Loucy (cell line): ENCODE data around the gene IDH1.

Experiments used
- H2AFZ ChIP-seq: fragments of 200-600 bp; sonication (generic); 2 replicates; pipeline ENCODE4 v1.6.0; 2016; ENCODE audit warnings: antibody characterized with exemption, mild to moderate bottlenecking, low read length, moderate library complexity
- H3F3A ChIP-seq: fragments of 200-600 bp; 2 replicates; pipeline ENCODE4 v1.6.0; 2016; ENCODE audit warnings: antibody characterized with exemption, low read depth, mild to moderate bottlenecking
- H3K27me3 ChIP-seq: fragments of 200-600 bp; sonication (generic); 2 replicates; pipeline ENCODE4 v1.6.1; 2014; ENCODE audit warnings: low read length, mild to moderate bottlenecking; ENCODE audit not compliant: insufficient read depth, poor library complexity, severe bottlenecking
- H3K36me3 ChIP-seq: fragments of 200-600 bp; sonication (generic); 2 replicates; pipeline ENCODE4 v1.6.1; 2016; ENCODE audit warnings: low read length; ENCODE audit not compliant: insufficient read depth
- H3K4me1 ChIP-seq: fragments of 200-600 bp; sonication (generic); 2 replicates; pipeline ENCODE4 v1.5.1; 2014; ENCODE audit warnings: low read length, mild to moderate bottlenecking; ENCODE audit not compliant: insufficient read depth, poor library complexity, severe bottlenecking
- H3K4me2 ChIP-seq: fragments of 200-600 bp; sonication (generic); 2 replicates; pipeline ENCODE4 v1.6.0; 2014; ENCODE audit warnings: antibody characterized with exemption, low read length, low read depth, mild to moderate bottlenecking; ENCODE audit not compliant: poor library complexity, severe bottlenecking
- H3K4me3 ChIP-seq: fragments of 200-600 bp; sonication (generic); 2 replicates; pipeline ENCODE4 v1.5.1; 2014; ENCODE audit warnings: low read length, mild to moderate bottlenecking, mixed read lengths; ENCODE audit not compliant: poor library complexity, severe bottlenecking
- H3K79me2 ChIP-seq: fragments of 200-600 bp; sonication (generic); 2 replicates; pipeline ENCODE4 v1.6.1; 2014; ENCODE audit warnings: low read length; ENCODE audit not compliant: insufficient read depth
- H3K9ac ChIP-seq: fragments of 200-600 bp; sonication (generic); 2 replicates; pipeline ENCODE4 v1.6.0; 2014; ENCODE audit warnings: mild to moderate bottlenecking, low read depth, low read length, moderate library complexity; ENCODE audit not compliant: poor library complexity, severe bottlenecking
- H3K9me2 ChIP-seq: fragments of 200-600 bp; sonication (generic); replicated peaks from 2 replicates; pipeline ENCODE4 v1.6.1; 2016; ENCODE audit warnings: low read depth, low read length, mixed read lengths
- H3K9me3 ChIP-seq: fragments of 200-600 bp; sonication (generic); 2 replicates; pipeline ENCODE4 v1.6.1; 2014; ENCODE audit warnings: mild to moderate bottlenecking, antibody characterized with exemption, low read length, low read depth; ENCODE audit not compliant: insufficient read depth
- H4K20me1 ChIP-seq: fragments of 200-600 bp; sonication (generic); 2 replicates; pipeline ENCODE4 v1.6.0; 2014; ENCODE audit warnings: antibody characterized with exemption, low read length, mild to moderate bottlenecking; ENCODE audit not compliant: insufficient read depth, poor library complexity, severe bottlenecking
- CTCF ChIP-seq: fragments of 200-600 bp; sonication (generic); conservative IDR thresholded peaks from 2 replicates; pipeline ENCODE4 v1.5.1; 2014; ENCODE audit warnings: mild to moderate bottlenecking, antibody characterized with exemption, low read length
- EZH2phosphoT487 ChIP-seq: fragments of 200-600 bp; IDR thresholded peaks from 2 replicates; pipeline ENCODE4 v1.6.1; 2018; ENCODE audit warnings: antibody characterized with exemption, mild to moderate bottlenecking, moderate library complexity, borderline replicate concordance

IDH1 gene

DNA sequence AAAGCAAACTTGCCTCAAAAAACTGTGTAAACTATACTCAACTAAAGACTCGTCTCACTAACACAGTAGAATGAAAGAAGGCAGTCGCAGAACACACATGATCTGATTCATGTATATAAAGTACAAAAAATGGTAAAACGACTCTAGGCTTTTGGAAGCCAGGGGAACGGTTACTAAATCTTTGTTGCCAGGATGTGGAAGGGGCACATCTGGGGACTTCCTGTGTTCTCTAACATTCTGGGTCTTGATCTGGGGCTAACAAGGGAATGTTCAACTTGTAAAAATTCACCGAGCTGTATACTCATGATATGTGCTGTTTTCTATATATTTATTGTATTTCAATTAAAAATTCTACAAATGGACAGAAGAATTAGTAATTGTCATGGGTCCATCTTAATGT is 50.7 kb downstream of the IDH1 start:
- H3K4me2 ChIP-seq, result peak overlapping the region; percentile 9
- no peaks in the 10 kb centered on the region for H3K27me3 ChIP-seq
- H2AFZ ChIP-seq, result no peak overlapping the region
- no peak overlapping the region for H3K9ac ChIP-seq
- H3F3A ChIP-seq, result no peaks in the 10 kb centered on the region
- H3K36me3 ChIP-seq, result no peaks in the 10 kb centered on the region
- TF ChIP-seq EZH2phosphoT487 (no peak), CTCF (no peak)
- H3K9me3 ChIP-seq, result no peaks in the 10 kb centered on the region
- H3K4me3 ChIP-seq, result no peak overlapping the region
- no peaks in the 10 kb centered on the region for H4K20me1 ChIP-seq
- H3K4me1 ChIP-seq, result peaks cover 7% of the 10 kb centered on the region
- H3K79me2 ChIP-seq, result no peaks in the 10 kb centered on the region
- H3K9me2 ChIP-seq, result no peaks in the 10 kb centered on the region

DNA sequence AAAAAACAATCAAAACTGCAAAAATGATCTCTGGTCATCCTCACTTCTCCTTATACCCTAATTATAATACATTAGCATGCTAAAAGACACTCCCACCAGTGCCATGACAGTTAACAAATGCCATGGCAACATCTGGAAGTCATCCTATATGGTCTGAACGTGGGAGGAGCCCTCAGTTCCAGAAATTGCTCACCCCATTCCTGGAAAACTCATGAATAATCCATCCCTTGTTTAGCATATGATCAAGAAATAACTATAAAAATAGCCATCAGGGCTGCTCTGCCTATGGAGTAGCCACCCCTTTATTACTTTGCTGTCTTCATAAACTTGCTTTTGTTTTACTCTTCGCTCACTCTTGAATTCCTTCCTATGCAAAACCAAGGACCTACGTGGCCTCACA is 59.3 kb downstream of the IDH1 start:
- Histone ChIP-seq H3F3A (no peaks in the 10 kb centered on the region), H3K79me2 (no peaks in the 10 kb centered on the region), H3K9me3 (no peaks in the 10 kb centered on the region), H3K9me2 (no peaks in the 10 kb centered on the region), H3K36me3 (no peaks in the 10 kb centered on the region), H3K4me2 (no peak overlapping the region), H3K4me1 (no peaks in the 10 kb centered on the region), H4K20me1 (no peaks in the 10 kb centered on the region), H3K4me3 (no peak overlapping the region), H3K27me3 (no peaks in the 10 kb centered on the region), H2AFZ (no peak overlapping the region), H3K9ac (no peak overlapping the region)
- TF ChIP-seq EZH2phosphoT487, result no peak
- no peak for TF ChIP-seq CTCF

GRCh38 chr2:208192611-208193236 is 62.1 kb downstream of the IDH1 start:
- Histone ChIP-seq H3K9me2 (no peaks in the 10 kb centered on the region), H3K4me1 (no peaks in the 10 kb centered on the region), H3K79me2 (no peaks in the 10 kb centered on the region), H3F3A (no peaks in the 10 kb centered on the region), H3K9me3 (no peaks in the 10 kb centered on the region), H2AFZ (no peak overlapping the region), H4K20me1 (no peaks in the 10 kb centered on the region), H3K27me3 (no peaks in the 10 kb centered on the region), H3K9ac (no peak overlapping the region), H3K4me2 (no peak overlapping the region), H3K36me3 (no peaks in the 10 kb centered on the region), H3K4me3 (no peak overlapping the region)
- TF ChIP-seq CTCF (no peak), EZH2phosphoT487 (no peak)
